Suprapubic skin (tissue), 4 donors: ENCODE measurements around the gene NECTIN3.

ENCODE experiments used
- CTCF ChIP-seq, 2 donors: fragments of 200-600 bp in 1 of 2; fragments of 450-650 bp in 1 of 2; sonication (generic) in 1 of 2; IDR thresholded peaks; one replicate each; pipeline ENCODE4 v1.5.1; 2016 to 2019; ENCODE audit warnings: antibody characterized with exemption in 2 of 2, mild to moderate bottlenecking in 1 of 2, moderate library complexity in 1 of 2
- EP300 ChIP-seq: sonication (generic); formaldehyde crosslinking; IDR thresholded peaks from one replicate; pipeline ENCODE4 v1.6.1; 2017; ENCODE audit warnings: antibody characterized with exemption
- POLR2A ChIP-seq, 2 donors: fragments of 450-650 bp; IDR thresholded peaks; one replicate each; pipeline ENCODE4 v1.6.1; 2017; ENCODE audit warnings: antibody characterized with exemption in 2 of 2, mild to moderate bottlenecking in 2 of 2, moderate library complexity in 2 of 2
- POLR2AphosphoS5 ChIP-seq, 3 donors: sonication (generic); formaldehyde crosslinking; IDR thresholded peaks; one replicate each; pipeline ENCODE4 v1.6.1; 2017; ENCODE audit warnings: antibody characterized with exemption in 3 of 3

- TF ChIP-seq CTCF (IDR thresholded peaks at IDR 0.05) (no peak), POLR2A (IDR thresholded peaks at IDR 0.05) (no peak), POLR2AphosphoS5 (IDR thresholded peaks at IDR 0.05) (no peak), EP300 (no peak)
Observed at GRCh38 chr3:111051354-111051753, 20.3 kb upstream of the NECTIN3 start.
